GM23338 (cell line): ENCODE data around the gene AIG1. TPM values are rescaled to one million over a fixed set of nuclear protein-coding genes. Genes with fewer than 3 reads are reported as not detected.

ENCODE experiments used
- ATAC-seq: fragments of 200-7000 bp; cut with Tn5 transposase; 3 replicates; pipeline ENCODE4 v1.9.1; 2020
- DNase-seq: peaks from one replicate; pipeline ENCODE4 v3.0.0-alpha.2; 2015; ENCODE audit warnings: low spot score
- H2AFZ ChIP-seq: fragments of 200-600 bp; sonication (generic); 2 replicates; pipeline ENCODE4 v1.8.0; 2016; ENCODE audit warnings: antibody characterized with exemption, mild to moderate bottlenecking, moderate library complexity
- H3F3A ChIP-seq: fragments of 200-600 bp; sonication (generic); replicated peaks from 2 replicates; pipeline ENCODE4 v1.8.0; 2017; ENCODE audit warnings: antibody characterized with exemption, mixed run types, low read depth
- H3K27ac ChIP-seq: fragments of 200-600 bp; sonication (generic); 2 replicates; pipeline ENCODE4 v1.6.1; 2016; ENCODE audit warnings: low read depth
- H3K27me3 ChIP-seq: fragments of 200-600 bp; sonication (generic); 2 replicates; pipeline ENCODE4 v1.8.0; 2016; ENCODE audit warnings: mild to moderate bottlenecking, mixed run types, moderate library complexity; ENCODE audit not compliant: insufficient read depth
- H3K36me3 ChIP-seq: fragments of 200-600 bp; sonication (generic); 2 replicates; pipeline ENCODE4 v1.8.0; 2016; ENCODE audit warnings: mild to moderate bottlenecking; ENCODE audit not compliant: insufficient read depth
- H3K4me1 ChIP-seq: fragments of 200-600 bp; sonication (generic); 2 replicates; pipeline ENCODE4 v1.8.0; 2016; ENCODE audit warnings: mild to moderate bottlenecking, moderate library complexity; ENCODE audit not compliant: insufficient read depth
- H3K4me2 ChIP-seq: fragments of 200-600 bp; sonication (generic); 2 replicates; pipeline ENCODE4 v1.7.1; 2017; ENCODE audit warnings: mixed run types
- H3K4me3 ChIP-seq: fragments of 200-600 bp; sonication (generic); 2 replicates; pipeline ENCODE4 v1.6.1; 2016; ENCODE audit warnings: mixed run types
- H3K79me2 ChIP-seq: fragments of 200-600 bp; sonication (generic); replicated peaks from 2 replicates; pipeline ENCODE4 v1.8.0; 2017; ENCODE audit warnings: mild to moderate bottlenecking; ENCODE audit not compliant: insufficient read depth
- H3K9me2 ChIP-seq: fragments of 200-600 bp; sonication (generic); 2 replicates; pipeline ENCODE4 v1.8.0; 2017; ENCODE audit not compliant: insufficient read depth
- H4K20me1 ChIP-seq: fragments of 200-600 bp; sonication (generic); replicated peaks from 2 replicates; pipeline ENCODE4 v1.8.0; 2017; ENCODE audit warnings: mild to moderate bottlenecking; ENCODE audit not compliant: insufficient read depth
- H3K27ac Mint-ChIP-seq: 2 replicates; pipeline ENCODE4 v1.8.0; 2020; ENCODE audit warnings: inconsistent platforms, mild to moderate bottlenecking, moderate library complexity, mixed read lengths
- H3K27me3 Mint-ChIP-seq: 3 replicates; pipeline ENCODE4 v1.8.0; 2022; ENCODE audit warnings: low read depth, mild to moderate bottlenecking, moderate library complexity, mixed read lengths, inconsistent platforms; ENCODE audit not compliant: insufficient read depth, poor library complexity
- H3K36me3 Mint-ChIP-seq: 3 replicates; pipeline ENCODE4 v1.8.0; 2021; ENCODE audit warnings: low read depth, mild to moderate bottlenecking, inconsistent platforms, moderate library complexity, mixed read lengths
- H3K4me1 Mint-ChIP-seq: 3 replicates; pipeline ENCODE4 v1.8.0; 2020; ENCODE audit warnings: mild to moderate bottlenecking, inconsistent platforms, mixed read lengths
- H3K4me3 Mint-ChIP-seq: 3 replicates; pipeline ENCODE4 v1.8.0; 2021; ENCODE audit warnings: moderate library complexity, mild to moderate bottlenecking, inconsistent platforms, mixed read lengths
- H3K9me3 Mint-ChIP-seq: 3 replicates; pipeline ENCODE4 v1.8.0; 2020; ENCODE audit warnings: moderate library complexity, mild to moderate bottlenecking, inconsistent platforms, mixed read lengths
- CREB1 ChIP-seq: fragments of 250-450 bp; sonication (Bioruptor Pico); IDR thresholded peaks from 2 replicates; pipeline ENCODE4 v1.5.0; 2020; ENCODE audit warnings: low read depth, mild to moderate bottlenecking, moderate library complexity
- CTCF ChIP-seq, 2 experiments: fragments of 200-600 bp in 1 of 2; sonication (generic) in 1 of 2; conservative IDR thresholded peaks; 2 replicates each; pipeline versions ENCODE4 v1.5.1 to v1.6.1; 2016 to 2017; ENCODE audit warnings: antibody characterized with exemption in 2 of 2, low read depth in 2 of 2, mild to moderate bottlenecking in 2 of 2, moderate library complexity in 1 of 2
- EZH2 ChIP-seq: fragments of 200-600 bp; sonication (generic); IDR thresholded peaks from one replicate; pipeline ENCODE4 v1.8.0; 2017; ENCODE audit warnings: antibody characterized with exemption, mild to moderate bottlenecking, low read depth; ENCODE audit not compliant: unreplicated experiment
- EZH2phosphoT487 ChIP-seq: fragments of 200-600 bp; sonication (generic); IDR thresholded peaks from one replicate; pipeline ENCODE4 v1.8.1; 2018; ENCODE audit warnings: antibody characterized with exemption; ENCODE audit not compliant: unreplicated experiment
- JUNB ChIP-seq: IDR thresholded peaks from one replicate; pipeline ENCODE4 v1.6.1; 2016; ENCODE audit warnings: antibody characterized with exemption; ENCODE audit not compliant: unreplicated experiment
- NANOG ChIP-seq: IDR thresholded peaks from 2 replicates; pipeline ENCODE4 v1.6.1; 2016; ENCODE audit warnings: antibody characterized with exemption, borderline replicate concordance
- STAT1 ChIP-seq: IDR thresholded peaks from one replicate; pipeline ENCODE4 v1.6.1; 2016; ENCODE audit warnings: antibody characterized with exemption; ENCODE audit not compliant: unreplicated experiment
- polyA plus RNA-seq: library from polyadenylated mRNA; unstranded; fragments of >200 nt; fragmentation: Nextera tagmentation; extraction: Ambion mirVana; gene quantifications from 2 replicates; pipeline ENCODE4 v1.2.1, GENCODE V29; 2016
- total RNA-seq: library from RNA; depleted of rRNA; stranded (reverse); fragments of >200 nt; shearing (Covaris generic); gene quantifications from 2 replicates; pipeline ENCODE4 v1.2.3, GENCODE V29; 2014
- TF ChIP-seq, protein P1 (sequence below): fragments of 250-450 bp; sonication (Bioruptor Pico); IDR thresholded peaks from 2 replicates; pipeline ENCODE4 v1.5.0; 2020; ENCODE audit warnings: mild to moderate bottlenecking, moderate library complexity

AIG1 gene
- total and polyA plus RNA-seq, 2 experiments from 2014 or later: 65.2 to 88.4 TPM

GRCh38 chr6:143093290-143093689, 32.6 kb downstream of the AIG1 start (continued):
- TF ChIP-seq, protein P1, sequence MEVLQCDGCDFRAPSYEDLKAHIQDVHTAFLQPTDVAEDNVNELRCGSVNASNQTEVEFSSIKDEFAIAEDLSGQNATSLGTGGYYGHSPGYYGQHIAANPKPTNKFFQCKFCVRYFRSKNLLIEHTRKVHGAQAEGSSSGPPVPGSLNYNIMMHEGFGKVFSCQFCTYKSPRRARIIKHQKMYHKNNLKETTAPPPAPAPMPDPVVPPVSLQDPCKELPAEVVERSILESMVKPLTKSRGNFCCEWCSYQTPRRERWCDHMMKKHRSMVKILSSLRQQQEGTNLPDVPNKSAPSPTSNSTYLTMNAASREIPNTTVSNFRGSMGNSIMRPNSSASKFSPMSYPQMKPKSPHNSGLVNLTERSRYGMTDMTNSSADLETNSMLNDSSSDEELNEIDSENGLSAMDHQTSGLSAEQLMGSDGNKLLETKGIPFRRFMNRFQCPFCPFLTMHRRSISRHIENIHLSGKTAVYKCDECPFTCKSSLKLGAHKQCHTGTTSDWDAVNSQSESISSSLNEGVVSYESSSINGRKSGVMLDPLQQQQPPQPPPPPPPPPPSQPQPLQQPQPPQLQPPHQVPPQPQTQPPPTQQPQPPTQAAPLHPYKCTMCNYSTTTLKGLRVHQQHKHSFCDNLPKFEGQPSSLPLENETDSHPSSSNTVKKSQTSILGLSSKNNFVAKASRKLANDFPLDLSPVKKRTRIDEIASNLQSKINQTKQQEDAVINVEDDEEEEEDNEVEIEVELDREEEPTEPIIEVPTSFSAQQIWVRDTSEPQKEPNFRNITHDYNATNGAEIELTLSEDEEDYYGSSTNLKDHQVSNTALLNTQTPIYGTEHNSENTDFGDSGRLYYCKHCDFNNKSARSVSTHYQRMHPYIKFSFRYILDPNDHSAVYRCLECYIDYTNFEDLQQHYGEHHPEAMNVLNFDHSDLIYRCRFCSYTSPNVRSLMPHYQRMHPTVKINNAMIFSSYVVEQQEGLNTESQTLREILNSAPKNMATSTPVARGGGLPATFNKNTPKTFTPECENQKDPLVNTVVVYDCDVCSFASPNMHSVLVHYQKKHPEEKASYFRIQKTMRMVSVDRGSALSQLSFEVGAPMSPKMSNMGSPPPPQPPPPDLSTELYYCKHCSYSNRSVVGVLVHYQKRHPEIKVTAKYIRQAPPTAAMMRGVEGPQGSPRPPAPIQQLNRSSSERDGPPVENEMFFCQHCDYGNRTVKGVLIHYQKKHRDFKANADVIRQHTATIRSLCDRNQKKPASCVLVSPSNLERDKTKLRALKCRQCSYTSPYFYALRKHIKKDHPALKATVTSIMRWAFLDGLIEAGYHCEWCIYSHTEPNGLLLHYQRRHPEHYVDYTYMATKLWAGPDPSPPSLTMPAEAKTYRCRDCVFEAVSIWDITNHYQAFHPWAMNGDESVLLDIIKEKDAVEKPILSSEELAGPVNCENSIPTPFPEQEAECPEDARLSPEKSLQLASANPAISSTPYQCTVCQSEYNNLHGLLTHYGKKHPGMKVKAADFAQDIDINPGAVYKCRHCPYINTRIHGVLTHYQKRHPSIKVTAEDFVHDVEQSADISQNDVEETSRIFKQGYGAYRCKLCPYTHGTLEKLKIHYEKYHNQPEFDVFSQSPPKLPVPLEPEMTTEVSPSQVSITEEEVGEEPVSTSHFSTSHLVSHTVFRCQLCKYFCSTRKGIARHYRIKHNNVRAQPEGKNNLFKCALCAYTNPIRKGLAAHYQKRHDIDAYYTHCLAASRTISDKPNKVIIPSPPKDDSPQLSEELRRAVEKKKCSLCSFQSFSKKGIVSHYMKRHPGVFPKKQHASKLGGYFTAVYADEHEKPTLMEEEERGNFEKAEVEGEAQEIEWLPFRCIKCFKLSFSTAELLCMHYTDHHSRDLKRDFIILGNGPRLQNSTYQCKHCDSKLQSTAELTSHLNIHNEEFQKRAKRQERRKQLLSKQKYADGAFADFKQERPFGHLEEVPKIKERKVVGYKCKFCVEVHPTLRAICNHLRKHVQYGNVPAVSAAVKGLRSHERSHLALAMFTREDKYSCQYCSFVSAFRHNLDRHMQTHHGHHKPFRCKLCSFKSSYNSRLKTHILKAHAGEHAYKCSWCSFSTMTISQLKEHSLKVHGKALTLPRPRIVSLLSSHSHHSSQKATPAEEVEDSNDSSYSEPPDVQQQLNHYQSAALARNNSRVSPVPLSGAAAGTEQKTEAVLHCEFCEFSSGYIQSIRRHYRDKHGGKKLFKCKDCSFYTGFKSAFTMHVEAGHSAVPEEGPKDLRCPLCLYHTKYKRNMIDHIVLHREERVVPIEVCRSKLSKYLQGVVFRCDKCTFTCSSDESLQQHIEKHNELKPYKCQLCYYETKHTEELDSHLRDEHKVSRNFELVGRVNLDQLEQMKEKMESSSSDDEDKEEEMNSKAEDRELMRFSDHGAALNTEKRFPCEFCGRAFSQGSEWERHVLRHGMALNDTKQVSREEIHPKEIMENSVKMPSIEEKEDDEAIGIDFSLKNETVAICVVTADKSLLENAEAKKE (CRISPR knock-in tag): no peak
- TF ChIP-seq CREB1 (CRISPR knock-in tag) (no peak), EZH2phosphoT487 (no peak), JUNB (no peak)

DNA sequence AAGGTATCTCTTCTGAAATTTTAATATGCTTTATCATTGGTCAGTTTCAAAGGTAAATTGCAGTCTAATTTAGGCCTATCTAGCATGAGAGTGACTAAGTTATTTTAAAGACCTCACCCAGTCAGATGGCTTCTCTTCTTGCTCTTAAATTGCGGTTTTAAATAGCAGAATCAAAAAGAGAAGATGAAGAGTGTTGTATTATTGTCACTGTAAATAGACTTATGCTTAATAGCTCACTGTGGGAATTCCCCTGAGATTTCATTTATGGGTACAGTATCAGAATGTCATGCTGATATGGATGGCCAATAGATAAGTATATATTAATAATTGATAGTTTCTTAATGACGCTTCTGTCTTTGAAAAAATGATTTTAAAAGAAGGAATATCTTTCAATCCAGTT, 35.7 kb downstream of the AIG1 start:
- Mint-ChIP-seq H3K4me1 (peaks cover 4% of the 10 kb centered on the region), H3K4me3 (no peak overlapping the region), H3K27me3 (no peaks in the 10 kb centered on the region), H3K27ac (no peak overlapping the region), H3K9me3 (no peaks in the 10 kb centered on the region), H3K36me3 (no peaks in the 10 kb centered on the region)
- Histone ChIP-seq H3K27me3 (no peaks in the 10 kb centered on the region), H3K9me2 (no peaks in the 10 kb centered on the region), H3K79me2 (no peaks in the 10 kb centered on the region), H2AFZ (no peak overlapping the region), H3K4me3 (no peak overlapping the region), H3K27ac (no peak overlapping the region), H4K20me1 (no peaks in the 10 kb centered on the region), H3K36me3 (0 out of 2 replicates have a peak, but pooled peaks cover 4% of the 10 kb centered on the region), H3K4me1 (peaks cover 13% of the 10 kb centered on the region), H3K4me2 (no peak overlapping the region), H3F3A (no peaks in the 10 kb centered on the region)
- ATAC-seq (no peak), DNase-seq (no peak)
- no peak for TF ChIP-seq NANOG
- no peak for TF ChIP-seq EZH2phosphoT487
- TF ChIP-seq CREB1 (CRISPR knock-in tag): no peak
- TF ChIP-seq STAT1: no peak
- TF ChIP-seq, protein P1 (CRISPR knock-in tag): no peak
- TF ChIP-seq CTCF (conservative IDR thresholded peaks at IDR 0.05; ENCODE audit: low read depth in 2 of 2): no peak
- TF ChIP-seq EZH2: no peak
- TF ChIP-seq JUNB: no peak
